Testis (tissue), 3 donors: ENCODE results near the gene GPR6. TPM values are rescaled to one million over a fixed set of nuclear protein-coding genes. Genes with fewer than 3 reads are reported as not detected.

Source experiments
- DNase-seq: peaks from one replicate; pipeline ENCODE4 v3.0.0-alpha.2; 2019
- H3K27ac ChIP-seq, 2 donors: fragments of 200-600 bp; sonication (generic); one replicate each; pipeline ENCODE4 v1.5.1; 2019
- H3K27me3 ChIP-seq: fragments of 200-600 bp; sonication (generic); one replicate; pipeline ENCODE4 v1.5.1; 2019
- H3K36me3 ChIP-seq: fragments of 200-600 bp; sonication (generic); one replicate; pipeline ENCODE4 v1.5.1; 2017; ENCODE audit warnings: low read depth; ENCODE audit errors: missing control alignments
- H3K4me1 ChIP-seq: fragments of 200-600 bp; sonication (generic); one replicate; pipeline ENCODE4 v1.5.1; 2019
- H3K4me3 ChIP-seq, 2 donors: fragments of 200-600 bp; sonication (generic); one replicate each; pipeline ENCODE4 v1.5.1; 2017 to 2019
- H3K9me3 ChIP-seq: fragments of 200-600 bp; sonication (generic); one replicate; pipeline ENCODE4 v1.5.1; 2017
- CTCF ChIP-seq, 3 experiments: fragments of 450-650 bp in 2 of 3; fragments of 200-600 bp in 1 of 3; sonication (generic) in 1 of 3; IDR thresholded peaks; one replicate each; pipeline ENCODE4 v1.5.1; 2016 to 2019; ENCODE audit warnings: antibody characterized with exemption in 3 of 3, mild to moderate bottlenecking in 2 of 3, moderate library complexity in 1 of 3
- POLR2A ChIP-seq: fragments of 450-650 bp; IDR thresholded peaks from one replicate; pipeline ENCODE4 v1.6.1; 2017; ENCODE audit warnings: antibody characterized with exemption, mild to moderate bottlenecking, moderate library complexity
- WGBS, 2 donors: methylation state at CpG; one replicate each; pipeline ENCODE4 v1.1.5; 2018; 5-methylcytosine and 5-hydroxymethylcytosine counted together
- intact Hi-C: fragments of 100-400 bp; cut with DNase I; formaldehyde crosslinking; loops from one replicate; pipeline ENCODE4 v1.15.1; 2023; ENCODE audit warnings: low total_unique reads
- polyA plus RNA-seq: library from polyadenylated mRNA; stranded (reverse); fragments of 350-450 nt; fragmentation: Illumina TruSeq; extraction: RNeasy Lipid Tissue Mini Kit (QIAGEN cat#74804); gene quantifications from one replicate; pipeline ENCODE4 v1.2.3, GENCODE V29; 2014; ENCODE audit warnings: low read depth, low replicate concordance; ENCODE audit not compliant: insufficient read depth
- total RNA-seq, 2 donors: library from RNA; depleted of rRNA; stranded (reverse); fragments of >200 nt; gene quantifications; one replicate each; pipeline ENCODE4 v1.2.3, GENCODE V29; 2016

The GPR6 gene
- total and polyA plus RNA-seq, 3 donors from 2014 or later, result not detected

GRCh38 chr6:110020888-110021287 lies 42.8 kb downstream of the GPR6 start:
- H3K36me3 ChIP-seq, result no peaks in the 10 kb centered on the region
- H3K4me1 ChIP-seq, result no peaks in the 10 kb centered on the region
- TF ChIP-seq CTCF (IDR thresholded peaks at IDR 0.05), result no peak
- no peak for TF ChIP-seq POLR2A
- H3K27ac ChIP-seq, result no peak overlapping the region
- no peaks in the 10 kb centered on the region for H3K9me3 ChIP-seq
- WGBS, 2 donors, result 58 to 85% methylated on average over 3 of the region's 3 CpGs
- intact Hi-C loops, result no loop called here
- no peak overlapping the region for H3K4me3 ChIP-seq
- no peak for DNase-seq
- H3K27me3 ChIP-seq, result no peaks in the 10 kb centered on the region

- Histone ChIP-seq H3K9me3 (no peaks in the 10 kb centered on the region), H3K27me3 (no peaks in the 10 kb centered on the region), H3K27ac (no peak overlapping the region), H3K4me3 (no peak overlapping the region), H3K36me3 (no peaks in the 10 kb centered on the region), H3K4me1 (no peaks in the 10 kb centered on the region)
- intact Hi-C loops, result no loop called here
- TF ChIP-seq POLR2A (no peak), CTCF (IDR thresholded peaks at IDR 0.05) (no peak)
- DNase-seq, result no peak
- 57 to 75% methylated on average over 1 of the region's 1 CpG for WGBS, 2 donors
Observed at GRCh38 chr6:110029144-110029543, 51.0 kb downstream of the GPR6 start.

Other genes with a start within 250 kb of the GPR6 start
- 100 to 1,000 TPM; 102 to 204 TPM for gene WASF1, start 201.4 kb downstream of the GPR6 start, total RNA-seq
- 158 TPM for gene WASF1, start 201.4 kb downstream of the GPR6 start, polyA plus RNA-seq
- gene CDC40, start 202.1 kb downstream of the GPR6 start, total RNA-seq, result 10 to 100 TPM; 16.3 to 20.1 TPM
- 17.9 TPM for gene CDC40, start 202.1 kb downstream of the GPR6 start, polyA plus RNA-seq